HepG2 (cell line): ENCODE data around the gene CNGA3. TPM values are rescaled to one million over a fixed set of nuclear protein-coding genes. Genes with fewer than 3 reads are reported as not detected.

Experiments
- ATAC-seq: fragments of 200-7000 bp; cut with Tn5 transposase; 3 replicates; pipeline ENCODE4 v1.9.1; 2020; ENCODE audit warnings: mild to moderate bottlenecking, moderate library complexity
- BruUV-seq: library from RNA; stranded (reverse); fragments of 400-500 nt; replicated peaks from 2 replicates; lab custom pipeline; 2021; lab: Mats Ljungman, UMichigan
- CTCF ChIA-PET: fragments of 300-600 bp; formaldehyde crosslinking; extraction: SDS; loops from one replicate; lab custom pipeline; 2021; ENCODE audit warnings: low total read pairs, inconsistent platforms, low intra/inter-chr PET ratio; lab: Yijun Ruan, JAX
- POLR2A ChIA-PET: fragments of 350-600 bp; sonication (Branson Sonifier 250); formaldehyde crosslinking; loops from one replicate; lab custom pipeline; 2020; ENCODE audit warnings: antibody characterized with exemption, inconsistent platforms; lab: Yijun Ruan, JAX
- DNase-seq: peaks from one replicate; pipeline ENCODE4 v3.0.0-alpha.2; 2015; ENCODE audit warnings: low spot score
- FAIRE-seq: peaks from 3 replicates; lab custom pipeline; 2011; peaks lifted over from hg19 to GRCh38; lab: Jason Lieb, UNC
- H2AFZ ChIP-seq: one replicate; pipeline ENCODE4 v1.6.1; 2011; ENCODE audit warnings: low read length, inconsistent platforms
- H3K27ac ChIP-seq: fragments of 300-600 bp; 3 replicates; pipeline ENCODE4 v1.8.0; 2011; ENCODE audit warnings: mixed run types, mild to moderate bottlenecking, mixed read lengths, low read length, inconsistent platforms; ENCODE audit not compliant: insufficient read depth; ENCODE audit errors: extremely low read length
- H3K27me3 ChIP-seq, 2 experiments: fragments of 200-600 bp in 1 of 2; 2 replicates in 1 of 2; 3 replicates in 1 of 2; pipeline versions ENCODE4 v1.6.0 to v1.8.0; 2011; ENCODE audit warnings: low read length in 2 of 2, mild to moderate bottlenecking in 2 of 2, moderate library complexity in 2 of 2, inconsistent platforms in 1 of 2; ENCODE audit not compliant: insufficient read depth in 2 of 2, control insufficient read depth in 1 of 2
- H3K36me3 ChIP-seq, 2 experiments: fragments of 200-600 bp in 1 of 2; replicated peaks in 1 of 2; 2 replicates in 1 of 2; 3 replicates in 1 of 2; pipeline versions ENCODE4 v1.5.1 to v1.8.0; 2011; ENCODE audit warnings: low read length in 2 of 2, inconsistent platforms in 1 of 2; ENCODE audit not compliant: insufficient read depth in 2 of 2, control insufficient read depth in 1 of 2
- H3K4me1 ChIP-seq: 2 replicates; pipeline ENCODE4 v1.5.1; 2012; ENCODE audit warnings: low read length, inconsistent platforms; ENCODE audit not compliant: insufficient read depth
- H3K4me2 ChIP-seq: 2 replicates; pipeline ENCODE4 v1.6.0; 2011; ENCODE audit warnings: low read depth, low read length, inconsistent platforms
- H3K4me3 ChIP-seq, 3 experiments: fragments of 200-600 bp in 1 of 3; sonication (generic), shearing (Covaris generic) in 1 of 3; replicated peaks in 1 of 3; 2 replicates each; pipeline ENCODE4 v1.5.1; 2011 to 2016; ENCODE audit warnings: low read length in 3 of 3, inconsistent platforms in 2 of 3, low read depth in 2 of 3, mild to moderate bottlenecking in 2 of 3, control low read depth in 1 of 3, mixed read lengths in 1 of 3; ENCODE audit not compliant: insufficient read depth in 1 of 3
- H3K79me2 ChIP-seq: one replicate; pipeline ENCODE4 v1.6.1; 2011; ENCODE audit warnings: low read length, inconsistent platforms; ENCODE audit not compliant: insufficient read depth
- H3K9ac ChIP-seq: 2 replicates; pipeline ENCODE4 v1.6.0; 2011; ENCODE audit warnings: mild to moderate bottlenecking, low read depth, low read length, inconsistent platforms; ENCODE audit not compliant: insufficient read depth
- H3K9me3 ChIP-seq: 2 replicates; pipeline ENCODE4 v1.5.1; 2012; ENCODE audit warnings: mild to moderate bottlenecking, low read length
- H4K20me1 ChIP-seq: 2 replicates; pipeline ENCODE4 v1.6.0; 2011; ENCODE audit warnings: inconsistent platforms, mild to moderate bottlenecking, low read length, moderate library complexity; ENCODE audit not compliant: insufficient read depth
- PAWR ChIP-seq: sonication (generic); formaldehyde crosslinking; IDR thresholded peaks from 2 replicates; pipeline ENCODE4 v1.4.0; 2020; ENCODE audit warnings: missing genetic modification reagents, mild to moderate bottlenecking, borderline replicate concordance
- POLR2AphosphoS5 ChIP-seq: IDR thresholded peaks from 2 replicates; pipeline ENCODE4 v1.6.1; 2012; ENCODE audit warnings: low read depth, low read length
- RFX1 ChIP-seq: fragments of 450-650 bp; IDR thresholded peaks from 2 replicates; pipeline ENCODE4 v1.6.1; 2017
- SALL2 ChIP-seq: sonication (generic); formaldehyde crosslinking; IDR thresholded peaks from 2 replicates; pipeline ENCODE4 v1.8.1; 2023; ENCODE audit warnings: mild to moderate bottlenecking, missing genetic modification reagents, inconsistent platforms
- TBP ChIP-seq: sonication (generic); formaldehyde crosslinking; IDR thresholded peaks from 2 replicates; pipeline ENCODE4 v1.5.0; 2020; ENCODE audit warnings: missing genetic modification reagents
- TBX2 ChIP-seq: sonication (generic); formaldehyde crosslinking; IDR thresholded peaks from 2 replicates; pipeline ENCODE4 v1.5.0; 2020; ENCODE audit warnings: missing genetic modification reagents, mild to moderate bottlenecking, borderline replicate concordance
- ZNF124 ChIP-seq: sonication (generic); formaldehyde crosslinking; IDR thresholded peaks from 2 replicates; pipeline ENCODE4 v1.4.0; 2020; ENCODE audit warnings: missing genetic modification reagents
- ZNF235 ChIP-seq: sonication (generic); formaldehyde crosslinking; IDR thresholded peaks from 2 replicates; pipeline ENCODE4 v1.8.1; 2023; ENCODE audit warnings: mild to moderate bottlenecking, missing genetic modification reagents, borderline replicate concordance
- ZNF589 ChIP-seq: sonication (generic); formaldehyde crosslinking; conservative IDR thresholded peaks from 2 replicates; pipeline ENCODE4 v1.8.0; 2022; ENCODE audit warnings: mild to moderate bottlenecking, moderate library complexity, missing genetic modification reagents
- ZNF841 ChIP-seq: sonication (generic); formaldehyde crosslinking; IDR thresholded peaks from 2 replicates; pipeline ENCODE4 v1.8.1; 2023; ENCODE audit warnings: missing genetic modification reagents, borderline replicate concordance
- WGBS: methylation state at CpG from one replicate; pipeline ENCODE4 v1.1.6; 2017; ENCODE audit warnings: low lambda C conversion rate; 5-methylcytosine and 5-hydroxymethylcytosine counted together
- in situ Hi-C: cut with HindIII; loops from 2 replicates; pipeline ENCODE4 v1.10.0; 2017; ENCODE audit warnings: low pct_unique_long_range_greater_than_20kb; ENCODE audit not compliant: extremely low pct_ligation_motif_present
- intact Hi-C: fragments of 100-400 bp; cut with micrococcal nuclease; formaldehyde crosslinking; loops from one replicate; pipeline ENCODE4 v1.10.0; 2022; ENCODE audit not compliant: unreplicated experiment
- polyA plus RNA-seq, 8 experiments: library from polyadenylated mRNA; depleted of rRNA in 3 of 8; stranded (reverse) in 7 of 8; unstranded in 1 of 8; fragments of >200 nt; fragmentation: Illumina TruSeq in 4 of 8; extraction: Trizol in 4 of 8; gene quantifications; 2 replicates each; pipeline versions ENCODE4 v1.2.1 to v1.2.3, GENCODE V29; 2011 to 2016; ENCODE audit warnings: low read depth in 4 of 8, missing spikeins in 1 of 8, mixed read lengths in 1 of 8; ENCODE audit not compliant: insufficient read depth in 1 of 8
- total RNA-seq, 5 experiments: library from RNA; depleted of rRNA; stranded (reverse); fragments of >200 nt; fragmentation: Illumina TruSeq; extraction: Trizol; gene quantifications; 2 replicates each; pipeline ENCODE4 v1.2.3, GENCODE V29; 2016; ENCODE audit warnings: low read depth in 1 of 5

Gene CNGA3
- total and polyA plus RNA-seq, 2 of the 13 experiments (the other 11 are each of a cell fraction or from before 2014, with no cell fraction given), result not detected

GRCh38 chr2:98378901-98379300 lies 32.6 kb downstream of the CNGA3 start:
- H3K4me1 ChIP-seq, result no peaks in the 10 kb centered on the region
- in situ Hi-C loops (no loop called here), intact Hi-C loops (no loop called here)
- H3K9me3 ChIP-seq, result no peaks in the 10 kb centered on the region
- no peak overlapping the region for H3K4me3 ChIP-seq
- no peak overlapping the region for H2AFZ ChIP-seq
- no peak overlapping the region for H3K9ac ChIP-seq
- H3K27me3 ChIP-seq, result peaks cover 7 to 97% of the 10 kb centered on the region in 2 experiments; a peak in 4 of 5 replicates
- H3K36me3 ChIP-seq, result no peaks in the 10 kb centered on the region
- no peak for DNase-seq
- peaks cover 6% of the 10 kb centered on the region; the same call in 1 of the 2 replicates for H4K20me1 ChIP-seq
- no peaks in the 10 kb centered on the region for H3K79me2 ChIP-seq
- no TSS peak for BruUV-seq
- H3K27ac ChIP-seq, result no peak overlapping the region
- no peak for ATAC-seq
- no peak overlapping the region for H3K4me2 ChIP-seq
- CTCF ChIA-PET, result no interaction called here
- POLR2A ChIA-PET, result no interaction called here
- TF ChIP-seq ZNF841 (CRISPR knock-in tag) (no peak), TBX2 (CRISPR knock-in tag) (no peak), SALL2 (no peak), POLR2AphosphoS5 (no peak), TBP (CRISPR knock-in tag) (no peak), ZNF124 (no peak), RFX1 (no peak), ZNF589 (CRISPR knock-in tag) (no peak), ZNF235 (no peak), PAWR (CRISPR knock-in tag) (no peak)
- WGBS, result 52% methylated on average over 3 of the region's 4 CpGs
- FAIRE-seq, result no peak
